Measurements from ENCODE around the gene CHML.

DNA sequence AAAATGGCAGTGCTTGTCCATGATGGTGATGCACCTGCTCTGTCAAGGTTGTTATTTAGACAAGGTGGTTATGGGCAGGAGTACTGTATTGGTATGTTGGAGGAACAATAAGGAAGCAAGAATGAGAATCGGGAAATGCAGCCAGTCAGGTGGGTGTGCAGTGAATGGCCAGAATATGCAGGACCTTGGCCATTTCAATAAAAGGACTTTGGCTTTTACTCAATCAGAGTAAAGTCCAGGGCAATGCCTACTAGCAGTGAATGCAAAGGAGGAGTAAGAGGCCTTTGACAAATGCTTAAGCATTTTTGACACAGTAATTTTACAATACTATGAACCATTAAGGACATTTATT lies 2.4 kb upstream of the CHML start:
- TF ChIP-seq, protein P1, sequence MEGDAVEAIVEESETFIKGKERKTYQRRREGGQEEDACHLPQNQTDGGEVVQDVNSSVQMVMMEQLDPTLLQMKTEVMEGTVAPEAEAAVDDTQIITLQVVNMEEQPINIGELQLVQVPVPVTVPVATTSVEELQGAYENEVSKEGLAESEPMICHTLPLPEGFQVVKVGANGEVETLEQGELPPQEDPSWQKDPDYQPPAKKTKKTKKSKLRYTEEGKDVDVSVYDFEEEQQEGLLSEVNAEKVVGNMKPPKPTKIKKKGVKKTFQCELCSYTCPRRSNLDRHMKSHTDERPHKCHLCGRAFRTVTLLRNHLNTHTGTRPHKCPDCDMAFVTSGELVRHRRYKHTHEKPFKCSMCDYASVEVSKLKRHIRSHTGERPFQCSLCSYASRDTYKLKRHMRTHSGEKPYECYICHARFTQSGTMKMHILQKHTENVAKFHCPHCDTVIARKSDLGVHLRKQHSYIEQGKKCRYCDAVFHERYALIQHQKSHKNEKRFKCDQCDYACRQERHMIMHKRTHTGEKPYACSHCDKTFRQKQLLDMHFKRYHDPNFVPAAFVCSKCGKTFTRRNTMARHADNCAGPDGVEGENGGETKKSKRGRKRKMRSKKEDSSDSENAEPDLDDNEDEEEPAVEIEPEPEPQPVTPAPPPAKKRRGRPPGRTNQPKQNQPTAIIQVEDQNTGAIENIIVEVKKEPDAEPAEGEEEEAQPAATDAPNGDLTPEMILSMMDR (IDR thresholded peaks at IDR 0.05), result no peak
- TF ChIP-seq POLR2A (IDR thresholded peaks at IDR 0.05), result no peak
